H1 (cell line): ENCODE results near the gene CFAP58.
A peak's percentile ranks its signal among the peaks of the same experiment; 100 is the strongest.

Experiments used
- ATF2 ChIP-seq: IDR thresholded peaks from 2 replicates; pipeline ENCODE4 v1.6.1; 2012; ENCODE audit warnings: low read length, inconsistent platforms
- ATF3 ChIP-seq: IDR thresholded peaks from 2 replicates; pipeline ENCODE4 v1.6.1; 2011; ENCODE audit warnings: low read depth, mild to moderate bottlenecking, low read length; ENCODE audit not compliant: insufficient read depth
- CEBPB ChIP-seq: IDR thresholded peaks from 2 replicates; pipeline ENCODE4 v1.6.1; 2012; ENCODE audit warnings: low read depth, low read length
- CTCF ChIP-seq, 3 experiments: IDR thresholded peaks; 1 replicate in 2 of 3; 2 replicates in 1 of 3; pipeline versions ENCODE4 v1.5.1 to v1.6.1; 2011; ENCODE audit warnings: low read length in 3 of 3, mild to moderate bottlenecking in 3 of 3, inconsistent platforms in 2 of 3, low read depth in 1 of 3, moderate library complexity in 1 of 3; ENCODE audit not compliant: insufficient read depth in 1 of 3; ENCODE audit errors: control extremely low read depth in 1 of 3
- FOSL1 ChIP-seq: IDR thresholded peaks from 2 replicates; pipeline ENCODE4 v1.6.1; 2011; ENCODE audit warnings: mild to moderate bottlenecking, low read depth, low read length, moderate library complexity; ENCODE audit not compliant: insufficient read depth
- POLR2A ChIP-seq, 2 experiments: IDR thresholded peaks; 1 replicate in 1 of 2; 2 replicates in 1 of 2; pipeline ENCODE4 v1.6.1; 2011; ENCODE audit warnings: low read depth in 2 of 2, low read length in 2 of 2, mild to moderate bottlenecking in 2 of 2; ENCODE audit errors: control extremely low read depth in 1 of 2
- POLR2AphosphoS5 ChIP-seq: IDR thresholded peaks from 2 replicates; pipeline ENCODE4 v1.6.1; 2011; ENCODE audit warnings: low read depth, low read length
- RAD21 ChIP-seq, 2 experiments: IDR thresholded peaks in 1 of 2; conservative IDR thresholded peaks in 1 of 2; 2 replicates each; pipeline ENCODE4 v1.6.1; 2011; ENCODE audit warnings: low read depth in 2 of 2, low read length in 2 of 2, improper control_type of control experiment in 1 of 2, inconsistent platforms in 1 of 2, mild to moderate bottlenecking in 1 of 2, moderate library complexity in 1 of 2
- RFX5 ChIP-seq: IDR thresholded peaks from 2 replicates; pipeline ENCODE4 v1.6.1; 2011; ENCODE audit warnings: low read depth, low read length, improper control_type of control experiment, borderline replicate concordance
- SIN3A ChIP-seq, 2 experiments: IDR thresholded peaks in 1 of 2; conservative IDR thresholded peaks in 1 of 2; 2 replicates each; pipeline ENCODE4 v1.6.1; 2011 to 2012; ENCODE audit warnings: low read length in 2 of 2, improper control_type of control experiment in 1 of 2, low read depth in 1 of 2, mild to moderate bottlenecking in 1 of 2
- TAF1 ChIP-seq: IDR thresholded peaks from 2 replicates; pipeline ENCODE4 v1.6.1; 2011; ENCODE audit warnings: mild to moderate bottlenecking, low read depth, low read length
- TCF12 ChIP-seq: IDR thresholded peaks from 2 replicates; pipeline ENCODE4 v1.6.1; 2011; ENCODE audit warnings: low read depth, mild to moderate bottlenecking, low read length
- ZNF274 ChIP-seq: IDR thresholded peaks from 2 replicates; pipeline ENCODE4 v1.7.0; 2012; ENCODE audit warnings: low read length, borderline replicate concordance; ENCODE audit errors: extremely low read depth

- TF ChIP-seq SIN3A (conservative IDR thresholded peaks at IDR 0.05 in 1 of 2, IDR thresholded peaks at IDR 0.05 in 1 of 2; ENCODE audit: low read depth in 1 of 2, low read length in 2 of 2) (no peak), POLR2A (IDR thresholded peaks at IDR 0.05; ENCODE audit: control extremely low read depth in 1 of 2, low read depth in 2 of 2, low read length in 2 of 2) (no peak), RAD21 (IDR thresholded peaks at IDR 0.05 in 1 of 2, conservative IDR thresholded peaks at IDR 0.05 in 1 of 2; ENCODE audit: low read depth in 2 of 2, low read length in 2 of 2) (peak in 1 of 2 experiments; percentile 12; a peak in 1 of 4 replicates), RFX5 (no peak), CTCF (IDR thresholded peaks at IDR 0.05; ENCODE audit: control extremely low read depth in 1 of 3, insufficient read depth in 1 of 3, low read depth in 1 of 3, low read length in 3 of 3) (no peak), ZNF274 (no peak), CEBPB (no peak), POLR2AphosphoS5 (no peak), ATF3 (no peak), TAF1 (no peak), TCF12 (no peak), FOSL1 (no peak), ATF2 (no peak)
Measured at GRCh38 chr10:104393387-104393786, 39.8 kb downstream of the CFAP58 start.
